Measurements from ENCODE around the gene MBD3.

DNA sequence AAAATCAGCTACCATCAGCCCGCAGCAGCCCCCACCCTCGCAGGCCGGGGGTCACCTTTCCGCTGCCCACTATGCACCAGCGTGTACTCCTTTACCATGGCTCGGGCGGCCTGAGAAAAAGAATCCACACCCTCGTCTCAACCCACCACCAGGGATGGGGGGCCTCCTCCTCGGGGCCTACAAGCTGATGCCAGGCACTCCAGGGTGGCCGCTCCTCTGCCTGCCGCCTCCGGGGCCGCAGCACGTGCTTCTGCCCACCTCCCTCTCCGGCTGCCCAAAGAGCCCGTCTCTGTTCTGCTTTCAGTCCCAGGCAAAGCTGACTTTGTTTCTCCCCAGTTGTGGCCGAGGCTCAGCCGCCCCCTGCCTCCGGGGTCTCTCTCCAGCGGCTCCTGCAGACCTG lies 13.4 kb downstream of the MBD3 start:
- TF ChIP-seq, protein P1, sequence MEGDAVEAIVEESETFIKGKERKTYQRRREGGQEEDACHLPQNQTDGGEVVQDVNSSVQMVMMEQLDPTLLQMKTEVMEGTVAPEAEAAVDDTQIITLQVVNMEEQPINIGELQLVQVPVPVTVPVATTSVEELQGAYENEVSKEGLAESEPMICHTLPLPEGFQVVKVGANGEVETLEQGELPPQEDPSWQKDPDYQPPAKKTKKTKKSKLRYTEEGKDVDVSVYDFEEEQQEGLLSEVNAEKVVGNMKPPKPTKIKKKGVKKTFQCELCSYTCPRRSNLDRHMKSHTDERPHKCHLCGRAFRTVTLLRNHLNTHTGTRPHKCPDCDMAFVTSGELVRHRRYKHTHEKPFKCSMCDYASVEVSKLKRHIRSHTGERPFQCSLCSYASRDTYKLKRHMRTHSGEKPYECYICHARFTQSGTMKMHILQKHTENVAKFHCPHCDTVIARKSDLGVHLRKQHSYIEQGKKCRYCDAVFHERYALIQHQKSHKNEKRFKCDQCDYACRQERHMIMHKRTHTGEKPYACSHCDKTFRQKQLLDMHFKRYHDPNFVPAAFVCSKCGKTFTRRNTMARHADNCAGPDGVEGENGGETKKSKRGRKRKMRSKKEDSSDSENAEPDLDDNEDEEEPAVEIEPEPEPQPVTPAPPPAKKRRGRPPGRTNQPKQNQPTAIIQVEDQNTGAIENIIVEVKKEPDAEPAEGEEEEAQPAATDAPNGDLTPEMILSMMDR (tag by site-specific recombination; IDR thresholded peaks at IDR 0.05): no peak
- TF ChIP-seq ZNF391 (tag by site-specific recombination; IDR thresholded peaks at IDR 0.05; ENCODE audit: borderline replicate concordance, low read depth): no peak
- no peak for TF ChIP-seq ELK4 (IDR thresholded peaks at IDR 0.05; ENCODE audit: borderline replicate concordance, low read depth, low read length)
- TF ChIP-seq TCF7L2 (IDR thresholded peaks at IDR 0.05; ENCODE audit: borderline replicate concordance, low read depth, low read length): no peak
- TF ChIP-seq GLIS1 (tag by site-specific recombination; IDR thresholded peaks at IDR 0.05): no peak
- TF ChIP-seq PRDM10 (tag by site-specific recombination; IDR thresholded peaks at IDR 0.05): no peak
- TF ChIP-seq HOXA7 (CRISPR knock-in tag; IDR thresholded peaks at IDR 0.05; ENCODE audit: borderline replicate concordance): no peak
- TF ChIP-seq ZNF184 (tag by site-specific recombination; IDR thresholded peaks at IDR 0.05): no peak
- no peak for TF ChIP-seq ZNF544 (tag by site-specific recombination; IDR thresholded peaks at IDR 0.05)
- TF ChIP-seq ZNF510 (tag by site-specific recombination; IDR thresholded peaks at IDR 0.05; ENCODE audit: insufficient replicate concordance): no peak

Data from HEK293 (cell line).